ENCODE data around the gene RSPRY1. TPM values are rescaled to one million over a fixed set of nuclear protein-coding genes. Genes with fewer than 3 reads are reported as not detected.

RSPRY1 gene
- total RNA-seq = 51.2 and 64.8 TPM in 2 replicates

DNA sequence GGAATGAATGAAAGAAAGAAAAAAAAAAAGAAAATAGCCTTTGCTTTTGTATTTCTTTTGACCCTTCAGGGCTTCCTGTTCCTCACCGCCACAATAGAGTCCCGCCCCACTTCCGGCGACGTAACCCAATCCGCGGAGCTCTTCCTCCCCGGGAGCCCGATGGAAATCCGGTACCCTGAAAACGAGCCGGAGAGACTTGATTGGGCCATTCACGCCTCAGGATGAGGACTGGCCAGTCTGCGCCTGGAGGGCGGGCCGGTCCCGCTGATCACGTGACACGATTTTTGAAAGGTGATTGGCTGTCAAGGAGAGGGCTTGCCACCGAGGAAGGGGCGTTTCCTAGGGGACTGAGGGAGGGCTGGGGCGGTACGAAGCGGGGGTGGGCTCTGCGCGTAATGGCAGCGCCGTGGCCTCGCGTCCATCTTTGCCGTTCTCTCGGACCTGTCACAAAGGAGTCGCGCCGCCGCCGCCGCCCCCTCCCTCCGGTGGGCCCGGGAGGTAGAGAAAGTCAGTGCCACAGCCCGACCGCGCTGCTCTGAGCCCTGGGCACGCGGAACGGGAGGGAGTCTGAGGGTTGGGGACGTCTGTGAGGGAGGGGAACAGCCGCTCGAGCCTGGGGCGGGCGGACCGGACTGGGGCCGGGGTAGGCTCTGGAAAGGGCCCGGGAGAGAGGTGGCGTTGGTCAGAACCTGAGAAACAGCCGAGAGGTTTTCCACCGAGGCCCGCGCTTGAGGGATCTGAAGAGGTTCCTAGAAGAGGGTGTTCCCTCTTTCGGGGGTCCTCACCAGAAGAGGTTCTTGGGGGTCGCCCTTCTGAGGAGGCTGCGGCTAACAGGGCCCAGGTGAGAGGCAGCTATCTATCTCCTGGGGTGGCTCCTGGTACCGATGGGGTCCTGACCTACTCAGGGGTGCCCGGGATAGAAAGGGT, at the start of gene RSPRY1, which contains the start of gene PSME3IP1:
TSS of gene RSPRY1 (plus strand) at position 385 of the 927 bp plus-strand sequence. CDS start 18,330 bp downstream, outside the sequence.
TSS of gene PSME3IP1 (minus strand) at position 95 of the 927 bp plus-strand sequence. CDS start 12,185 bp downstream, outside the sequence.
- no peak for TF ChIP-seq CTCF (IDR thresholded peaks at IDR 0.05; ENCODE audit: insufficient read depth, low read depth, low read length)
- peak; percentile 100 for DNase-seq (ENCODE audit: low read depth)
- peak within 1 kb of the TSS; percentile 79 for H3K4me3 ChIP-seq (ENCODE audit: low read depth, low read length)

DNA sequence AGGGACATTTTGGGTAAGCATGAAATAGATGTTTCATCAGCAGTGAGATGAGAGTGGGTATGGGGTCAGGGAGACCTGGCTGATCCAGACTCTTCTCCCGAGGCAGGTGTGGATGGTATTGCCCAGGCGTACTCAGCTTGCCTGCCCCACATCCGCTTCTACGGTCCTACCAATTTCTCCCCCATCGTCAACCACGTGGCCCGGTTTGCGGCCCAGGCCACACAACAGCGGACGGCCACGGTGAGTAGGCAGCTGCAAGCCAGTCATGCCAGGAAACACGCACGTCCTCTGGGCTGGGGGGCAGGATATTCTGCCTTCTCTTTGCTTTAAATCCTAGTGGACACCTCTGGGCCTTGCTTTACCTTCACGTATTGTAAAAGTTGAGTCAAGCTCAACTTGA, 49.1 kb upstream of the RSPRY1 start:
- TF ChIP-seq CTCF (IDR thresholded peaks at IDR 0.05; ENCODE audit: insufficient read depth, low read depth, low read length) = no peak
- no peak overlapping the region for H3K4me3 ChIP-seq (ENCODE audit: low read depth, low read length)
- DNase-seq (ENCODE audit: low read depth) = no peak

DNA sequence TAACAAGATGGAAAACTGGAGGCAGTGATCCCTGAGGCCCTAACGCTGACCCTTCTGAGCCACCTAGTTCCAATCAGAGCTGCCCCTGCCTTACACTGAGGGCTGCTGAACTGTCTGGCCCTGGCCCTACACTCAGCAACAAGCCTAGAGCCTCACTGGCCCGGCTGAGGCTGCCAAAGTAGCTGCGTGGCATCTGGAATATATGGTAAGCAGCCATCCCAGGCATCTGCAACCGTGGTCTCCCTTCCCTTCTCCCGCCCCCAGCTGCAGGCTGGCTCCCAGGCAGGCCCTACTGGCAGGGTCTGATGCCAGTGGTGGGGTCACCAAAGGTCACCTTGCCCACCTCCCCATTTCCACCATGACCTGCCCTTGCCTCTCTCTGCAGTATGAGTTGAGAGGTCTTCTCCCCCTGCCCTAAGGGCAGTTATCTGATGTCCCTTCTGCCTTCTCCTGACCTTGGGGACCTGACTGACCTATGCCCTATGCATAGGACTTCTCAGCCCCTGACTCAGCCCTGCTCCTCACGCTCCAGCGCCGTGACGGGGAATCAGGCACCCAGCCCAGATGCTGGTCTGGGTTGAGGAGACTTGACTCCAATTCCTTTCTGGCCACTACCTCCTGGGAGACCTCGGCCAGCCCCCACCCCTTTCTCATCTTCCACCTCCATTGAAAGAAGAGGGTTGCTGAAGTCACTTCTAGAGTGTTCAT, 48.4 kb upstream of the RSPRY1 start:
- H3K4me3 ChIP-seq (ENCODE audit: low read depth, low read length) = no peak overlapping the region
- no peak for TF ChIP-seq CTCF (IDR thresholded peaks at IDR 0.05; ENCODE audit: insufficient read depth, low read depth, low read length)
- DNase-seq (ENCODE audit: low read depth) = no peak

GRCh38 chr16:57138281-57138935, 47.7 kb upstream of the RSPRY1 start:
- no peak for TF ChIP-seq CTCF (IDR thresholded peaks at IDR 0.05; ENCODE audit: insufficient read depth, low read depth, low read length)
- H3K4me3 ChIP-seq (ENCODE audit: low read depth, low read length) = no peak overlapping the region
- DNase-seq (ENCODE audit: low read depth) = no peak

DNA sequence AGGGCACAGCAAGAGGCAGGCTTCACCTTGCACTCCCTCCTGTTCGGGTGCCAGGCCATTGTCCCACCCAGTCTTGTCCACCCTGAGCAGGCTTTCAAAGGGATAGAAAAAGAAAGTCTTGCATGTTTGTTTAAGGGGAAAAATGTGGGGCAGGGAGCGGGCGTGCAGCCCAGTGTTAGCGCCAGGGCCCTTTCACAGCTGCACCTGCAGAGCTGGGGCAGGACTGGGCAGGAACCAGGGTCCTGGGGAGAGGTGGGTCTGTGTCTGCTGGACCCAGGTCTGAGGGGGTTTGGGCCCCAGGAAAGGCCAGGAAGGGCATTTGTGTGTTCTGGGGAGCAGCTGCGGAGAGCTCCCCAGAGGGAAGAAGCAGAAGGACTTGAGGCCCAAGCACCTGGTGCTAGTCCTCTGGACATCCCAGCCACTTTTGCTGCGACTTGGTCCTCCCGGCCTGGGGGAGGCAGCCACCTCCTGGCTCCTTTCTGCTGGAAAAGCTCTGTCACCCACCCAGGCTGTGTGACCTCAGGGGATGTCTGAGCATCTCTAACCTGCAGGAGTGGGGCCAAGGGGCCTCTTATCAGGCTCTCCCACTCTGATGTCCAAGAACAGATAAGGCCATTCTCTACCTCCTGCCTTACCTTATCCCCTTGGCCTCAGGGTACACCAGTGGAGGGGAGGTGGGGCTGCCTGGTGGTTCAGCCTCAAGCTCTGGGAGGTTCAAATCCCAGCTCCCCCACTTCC, 45.0 kb upstream of the RSPRY1 start:
- no peak overlapping the region for H3K4me3 ChIP-seq (ENCODE audit: low read depth, low read length)
- TF ChIP-seq CTCF (IDR thresholded peaks at IDR 0.05; ENCODE audit: insufficient read depth, low read depth, low read length) = no peak
- no peak for DNase-seq (ENCODE audit: low read depth)
